GM18498 (cell line): Measurements from ENCODE around the gene OBSCN.

ENCODE experiments used
- ATAC-seq: cut with Tn5 transposase; IDR thresholded peaks from one replicate; pipeline ENCODE4 v1.9.1; 2021; ENCODE audit warnings: mild to moderate bottlenecking, moderate library complexity; ENCODE audit not compliant: unreplicated experiment

Gene OBSCN

GRCh38 chr1:228364068-228364705 lies 156.3 kb downstream of the OBSCN start:
- ATAC-seq: no peak

DNA sequence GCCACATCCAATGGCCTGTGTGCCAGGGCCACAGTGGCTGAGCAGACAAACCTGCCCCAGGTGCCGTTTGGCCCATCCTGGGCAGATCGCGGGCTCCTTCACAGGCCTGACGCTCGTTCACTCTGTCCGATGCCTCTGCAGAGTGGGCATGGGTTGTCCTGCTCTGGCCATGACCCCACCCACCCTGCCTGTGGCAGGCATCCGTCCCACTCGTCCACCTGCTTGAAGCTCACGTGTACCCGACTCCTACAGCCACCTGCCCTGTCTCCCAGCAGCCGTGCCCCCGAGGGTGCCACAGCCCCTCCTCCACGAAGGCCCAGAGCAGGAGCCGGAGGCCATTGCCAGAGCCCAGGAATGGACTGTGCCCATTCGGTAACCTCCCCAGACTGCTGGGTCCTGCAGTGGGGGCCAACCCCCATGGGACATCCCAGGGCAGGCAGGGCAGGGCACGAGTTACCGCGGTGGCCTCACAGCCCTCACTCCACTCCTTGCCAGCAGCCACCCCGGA lies 156.9 kb downstream of the OBSCN start:
- ATAC-seq: no peak

DNA sequence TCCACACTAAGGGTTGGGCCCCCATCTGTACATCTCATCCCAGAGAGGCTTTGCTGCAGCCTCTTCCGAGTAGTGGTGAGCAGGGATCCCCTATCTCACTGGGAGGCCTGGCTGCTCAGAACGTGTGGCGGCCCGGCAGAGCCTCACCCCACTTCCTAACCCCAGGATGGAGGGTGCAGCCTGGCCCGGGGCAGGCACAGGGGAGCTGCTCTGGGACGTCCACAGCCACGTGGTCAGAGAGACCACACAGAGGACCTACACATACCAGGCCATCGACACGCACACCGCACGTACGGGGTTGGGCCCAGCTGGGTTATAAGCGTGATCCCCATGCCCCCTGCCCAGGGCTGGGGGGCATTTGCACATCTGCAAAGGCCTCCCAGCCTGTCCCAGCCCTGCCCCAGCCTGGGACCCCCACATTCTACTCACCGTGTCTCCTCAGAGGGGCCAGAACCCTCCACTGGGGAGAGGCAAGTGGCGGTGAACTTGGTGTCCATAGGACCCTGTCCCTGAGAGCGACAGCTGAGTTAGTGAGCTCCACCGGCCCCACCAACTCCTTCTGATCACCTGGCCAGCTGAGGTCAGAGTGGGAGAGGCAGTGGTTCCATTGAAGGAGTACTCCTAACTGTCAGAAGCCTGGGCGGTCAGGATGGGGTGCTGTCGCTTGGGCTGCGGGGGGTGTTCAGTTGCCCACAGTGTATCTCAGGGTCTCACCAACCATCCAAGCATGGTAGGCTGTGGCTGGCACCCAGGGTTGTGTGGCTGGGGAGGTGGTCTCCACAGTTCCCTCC lies 157.6 kb downstream of the OBSCN start:
- ATAC-seq: no peak

DNA sequence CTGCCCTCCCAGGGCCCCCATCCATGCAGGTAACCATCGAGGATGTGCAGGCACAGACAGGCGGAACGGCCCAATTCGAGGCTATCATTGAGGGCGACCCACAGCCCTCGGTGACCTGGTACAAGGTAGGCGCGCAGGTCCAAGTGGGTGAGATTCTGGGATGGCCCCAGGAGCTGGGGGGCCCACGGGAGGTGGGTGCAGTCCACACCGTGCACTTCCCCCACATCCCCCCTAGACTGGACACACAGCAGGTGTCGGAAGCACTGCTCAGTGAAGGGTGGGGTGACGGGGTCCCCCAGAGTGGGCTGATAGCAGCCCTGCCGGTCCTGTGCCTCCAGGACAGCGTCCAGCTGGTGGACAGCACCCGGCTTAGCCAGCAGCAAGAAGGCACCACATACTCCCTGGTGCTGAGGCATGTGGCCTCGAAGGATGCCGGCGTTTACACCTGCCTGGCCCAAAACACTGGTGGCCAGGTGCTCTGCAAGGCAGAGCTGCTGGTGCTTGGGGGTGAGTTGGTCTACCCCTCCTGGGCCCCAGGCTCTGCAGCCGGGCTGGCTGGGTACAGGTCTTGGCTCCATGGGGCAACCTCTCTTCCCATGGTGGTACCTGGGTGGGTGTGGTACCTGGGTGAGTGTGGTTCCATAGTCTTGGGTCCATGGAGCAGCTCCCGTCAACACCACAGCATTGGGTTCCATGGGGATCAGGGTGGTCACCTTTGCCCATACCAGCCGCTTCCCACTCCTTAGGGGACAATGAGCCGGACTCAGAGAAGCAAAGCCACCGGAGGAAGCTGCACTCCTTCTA lies 158.4 kb downstream of the OBSCN start:
- no peak for ATAC-seq

- ATAC-seq: no peak
These were observed 159.3 kb downstream of the OBSCN start for GRCh38 chr1:228366866-228367741.

GRCh38 chr1:228367798-228368791 lies 160.3 kb downstream of the OBSCN start:
- ATAC-seq: no peak

DNA sequence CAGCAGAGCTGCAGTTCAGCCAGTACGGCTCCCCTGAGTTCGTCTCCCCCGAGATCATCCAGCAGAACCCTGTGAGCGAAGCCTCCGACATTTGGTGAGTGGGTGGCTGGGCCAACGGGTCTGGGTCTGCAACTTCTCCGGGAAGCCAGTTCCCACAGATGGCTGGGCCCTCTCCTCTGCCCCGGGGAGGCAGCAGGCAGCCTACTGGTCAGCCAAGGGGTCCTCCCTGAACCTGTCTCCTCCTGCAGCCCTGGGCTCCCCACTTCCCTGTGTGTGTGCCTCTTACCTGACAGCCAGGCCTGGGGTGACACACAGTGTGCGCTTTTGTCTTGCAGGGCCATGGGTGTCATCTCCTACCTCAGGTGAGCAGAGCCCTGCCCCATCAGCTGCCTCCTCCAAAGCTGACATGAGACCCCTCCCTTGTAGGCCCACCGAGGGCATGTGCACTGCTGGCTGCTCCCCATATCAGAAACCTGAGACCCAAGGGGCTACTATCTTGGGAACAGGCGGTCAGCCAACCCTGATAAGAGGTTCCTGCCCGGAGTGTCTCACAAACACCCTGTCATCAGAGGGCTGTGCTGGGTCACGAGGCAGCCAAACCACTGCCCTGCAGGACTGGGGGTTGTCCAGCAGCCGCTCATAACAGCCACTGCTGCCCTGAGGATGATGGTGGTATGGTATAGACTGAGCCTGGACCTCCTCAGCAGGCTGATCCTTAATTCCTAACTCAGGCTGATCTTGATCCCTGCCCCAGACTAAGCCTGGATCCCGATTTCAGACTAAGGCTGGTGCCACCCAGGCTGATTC lies 161.2 kb downstream of the OBSCN start:
- ATAC-seq: no peak

- ATAC-seq: no peak
These were observed 162.0 kb downstream of the OBSCN start for GRCh38 chr1:228369608-228370438.

DNA sequence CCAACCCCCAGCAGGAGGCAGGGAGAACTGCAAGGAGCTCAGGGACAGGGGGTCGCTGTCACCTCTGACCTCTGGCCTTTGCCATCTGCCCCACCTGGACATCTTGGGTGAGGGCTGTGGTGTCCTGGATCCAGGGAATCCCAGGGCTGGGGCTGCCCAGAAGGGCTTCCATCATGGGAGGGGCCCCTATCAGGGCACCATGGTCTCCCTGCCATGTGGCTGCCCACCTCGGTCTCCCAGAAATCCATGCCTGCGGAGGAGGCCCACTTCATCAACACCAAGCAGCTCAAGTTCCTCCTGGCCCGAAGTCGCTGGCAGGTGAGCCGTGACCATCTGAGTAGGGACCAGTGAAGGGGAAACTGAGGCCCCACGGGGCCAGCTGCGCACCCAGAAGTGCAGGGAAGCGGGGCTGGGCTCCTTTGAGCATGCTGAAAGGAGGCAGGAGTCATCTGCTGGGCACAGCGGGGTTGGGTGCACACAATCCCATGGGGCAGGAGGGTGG lies 162.6 kb downstream of the OBSCN start:
- ATAC-seq: no peak

GRCh38 chr1:228370941-228371740 lies 163.3 kb downstream of the OBSCN start:
- no peak for ATAC-seq

DNA sequence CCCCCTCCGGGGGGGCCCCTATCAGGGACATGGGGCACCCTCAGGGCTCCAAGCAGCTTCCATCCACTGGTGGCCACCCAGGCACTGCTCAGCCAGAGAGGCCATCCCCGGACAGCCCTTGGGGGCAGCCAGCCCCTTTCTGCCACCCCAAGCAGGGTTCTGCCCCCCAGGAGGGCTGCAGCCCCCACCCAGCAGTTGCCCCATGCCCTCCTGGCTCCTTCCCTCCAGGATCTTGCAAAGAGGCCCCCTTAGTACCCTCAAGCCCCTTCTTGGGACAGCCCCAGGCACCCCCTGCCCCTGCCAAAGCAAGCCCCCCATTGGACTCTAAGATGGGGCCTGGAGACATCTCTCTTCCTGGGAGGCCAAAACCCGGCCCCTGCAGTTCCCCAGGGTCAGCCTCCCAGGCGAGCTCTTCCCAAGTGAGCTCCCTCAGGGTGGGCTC lies 163.9 kb downstream of the OBSCN start:
- no peak for ATAC-seq

DNA sequence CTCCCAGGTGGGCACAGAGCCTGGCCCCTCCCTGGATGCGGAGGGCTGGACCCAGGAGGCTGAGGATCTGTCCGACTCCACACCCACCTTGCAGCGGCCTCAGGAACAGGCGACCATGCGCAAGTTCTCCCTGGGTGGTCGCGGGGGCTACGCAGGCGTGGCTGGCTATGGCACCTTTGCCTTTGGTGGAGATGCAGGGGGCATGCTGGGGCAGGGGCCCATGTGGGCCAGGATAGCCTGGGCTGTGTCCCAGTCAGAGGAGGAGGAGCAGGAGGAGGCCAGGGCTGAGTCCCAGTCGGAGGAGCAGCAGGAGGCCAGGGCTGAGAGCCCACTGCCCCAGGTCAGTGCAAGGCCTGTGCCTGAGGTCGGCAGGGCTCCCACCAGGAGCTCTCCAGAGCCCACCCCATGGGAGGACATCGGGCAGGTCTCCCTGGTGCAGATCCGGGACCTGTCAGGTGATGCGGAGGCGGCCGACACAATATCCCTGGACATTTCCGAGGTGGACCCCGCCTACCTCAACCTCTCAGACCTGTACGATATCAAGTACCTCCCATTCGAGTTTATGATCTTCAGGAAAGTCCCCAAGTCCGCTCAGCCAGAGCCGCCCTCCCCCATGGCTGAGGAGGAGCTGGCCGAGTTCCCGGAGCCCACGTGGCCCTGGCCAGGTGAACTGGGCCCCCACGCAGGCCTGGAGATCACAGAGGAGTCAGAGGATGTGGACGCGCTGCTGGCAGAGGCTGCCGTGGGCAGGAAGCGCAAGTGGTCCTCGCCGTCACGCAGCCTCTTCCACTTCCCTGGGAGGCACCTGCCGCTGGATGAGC lies 164.5 kb downstream of the OBSCN start:
- ATAC-seq: no peak

- no peak for ATAC-seq
These were observed 165.3 kb downstream of the OBSCN start for GRCh38 chr1:228373004-228373680.

DNA sequence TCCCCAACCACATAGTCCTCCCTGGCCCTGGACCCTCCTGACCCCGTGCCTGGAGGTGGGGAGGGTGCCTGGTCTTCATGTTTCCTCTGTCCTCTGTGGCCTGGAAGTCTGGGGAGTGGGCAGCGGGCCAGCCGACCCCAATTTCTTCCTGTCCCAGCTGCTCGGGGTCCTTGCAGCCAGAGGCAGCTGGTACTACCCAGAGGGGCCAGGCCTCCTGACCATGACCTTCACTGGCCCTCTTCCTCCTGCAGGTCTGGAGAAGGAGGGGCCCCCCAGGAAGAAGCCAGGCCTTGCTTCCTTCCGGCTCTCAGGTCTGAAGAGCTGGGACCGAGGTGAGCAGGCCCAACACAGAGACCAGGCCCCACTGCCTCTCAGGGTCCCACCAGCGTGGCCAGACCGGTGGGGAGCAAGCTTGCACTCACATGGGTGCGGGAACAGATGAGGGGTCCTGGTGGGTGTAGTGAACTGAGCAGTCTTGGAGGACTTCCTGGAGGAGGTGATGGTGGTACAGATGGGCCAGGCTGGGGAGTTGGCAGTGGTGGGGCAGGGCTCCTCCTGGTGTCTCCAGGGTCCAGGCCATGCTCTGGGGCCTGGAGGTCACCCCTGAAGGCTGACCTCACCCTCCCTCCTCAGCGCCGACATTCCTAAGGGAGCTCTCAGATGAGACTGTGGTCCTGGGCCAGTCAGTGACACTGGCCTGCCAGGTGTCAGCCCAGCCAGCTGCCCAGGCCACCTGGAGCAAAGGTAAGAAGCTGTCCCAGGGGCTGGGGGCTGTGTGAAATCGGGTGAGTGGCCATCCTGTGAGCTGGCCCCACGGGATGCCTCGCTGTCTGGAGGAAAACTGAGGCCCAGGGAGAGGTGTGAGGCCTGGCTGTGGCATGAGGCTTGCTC lies 166.1 kb downstream of the OBSCN start:
- no peak for ATAC-seq
